Gastroesophageal sphincter (tissue), 3 donors: ENCODE results near the gene PTCD1.

Experiments
- POLR2A ChIP-seq, 2 donors: fragments of 450-650 bp; IDR thresholded peaks; one replicate each; pipeline ENCODE4 v1.6.1; 2017; ENCODE audit warnings: antibody characterized with exemption in 2 of 2, mild to moderate bottlenecking in 2 of 2, moderate library complexity in 1 of 2
- TF ChIP-seq, protein P1 (sequence below), 4 experiments: fragments of 200-600 bp in 2 of 4; fragments of 450-650 bp in 2 of 4; sonication (generic) in 1 of 4; IDR thresholded peaks; one replicate each; pipeline ENCODE4 v1.5.1; 2017 to 2019; ENCODE audit warnings: antibody characterized with exemption in 4 of 4, mild to moderate bottlenecking in 2 of 4, moderate library complexity in 2 of 4

DNA sequence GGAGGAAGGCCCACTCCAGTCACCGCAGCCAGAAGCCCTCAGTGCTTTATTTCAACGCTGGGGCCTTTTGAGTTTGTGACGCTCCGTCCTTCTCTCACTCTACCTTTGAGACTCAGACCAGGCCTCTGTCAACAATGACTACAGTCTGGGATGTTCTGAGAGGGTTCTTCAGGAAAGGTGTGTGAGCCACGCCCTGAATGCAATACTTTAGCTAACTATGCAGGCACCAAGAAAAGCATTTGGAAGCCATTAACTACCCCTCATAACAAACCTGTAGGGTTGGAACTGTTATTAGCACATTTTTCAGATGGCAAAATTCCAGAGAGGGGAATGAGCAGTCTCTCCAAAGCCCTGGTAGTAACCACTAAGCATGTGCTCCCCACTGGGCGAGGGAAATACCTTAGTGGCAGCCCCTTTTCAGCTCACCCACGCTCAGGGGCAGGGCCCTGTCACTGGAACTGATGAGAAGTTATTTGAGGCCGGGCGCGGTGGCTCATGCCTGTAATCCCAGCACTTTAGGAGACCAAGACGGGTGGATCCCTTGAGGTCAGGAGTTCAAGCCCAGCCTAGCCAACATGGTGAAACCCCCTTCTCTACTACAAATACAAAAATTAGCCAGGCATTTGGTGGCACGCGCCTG is 69.7 kb downstream of the PTCD1 start:
- no peak for TF ChIP-seq POLR2A (IDR thresholded peaks at IDR 0.05)
- TF ChIP-seq, protein P1, sequence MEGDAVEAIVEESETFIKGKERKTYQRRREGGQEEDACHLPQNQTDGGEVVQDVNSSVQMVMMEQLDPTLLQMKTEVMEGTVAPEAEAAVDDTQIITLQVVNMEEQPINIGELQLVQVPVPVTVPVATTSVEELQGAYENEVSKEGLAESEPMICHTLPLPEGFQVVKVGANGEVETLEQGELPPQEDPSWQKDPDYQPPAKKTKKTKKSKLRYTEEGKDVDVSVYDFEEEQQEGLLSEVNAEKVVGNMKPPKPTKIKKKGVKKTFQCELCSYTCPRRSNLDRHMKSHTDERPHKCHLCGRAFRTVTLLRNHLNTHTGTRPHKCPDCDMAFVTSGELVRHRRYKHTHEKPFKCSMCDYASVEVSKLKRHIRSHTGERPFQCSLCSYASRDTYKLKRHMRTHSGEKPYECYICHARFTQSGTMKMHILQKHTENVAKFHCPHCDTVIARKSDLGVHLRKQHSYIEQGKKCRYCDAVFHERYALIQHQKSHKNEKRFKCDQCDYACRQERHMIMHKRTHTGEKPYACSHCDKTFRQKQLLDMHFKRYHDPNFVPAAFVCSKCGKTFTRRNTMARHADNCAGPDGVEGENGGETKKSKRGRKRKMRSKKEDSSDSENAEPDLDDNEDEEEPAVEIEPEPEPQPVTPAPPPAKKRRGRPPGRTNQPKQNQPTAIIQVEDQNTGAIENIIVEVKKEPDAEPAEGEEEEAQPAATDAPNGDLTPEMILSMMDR (IDR thresholded peaks at IDR 0.05): no peak
